Skin of body (tissue), 2 donors: ENCODE measurements around the gene ZNF83. TPM values are rescaled to one million over a fixed set of nuclear protein-coding genes. Genes with fewer than 3 reads are reported as not detected.
"Not testable (repeated sequence)": the region's sequence is repeated elsewhere in the genome, so short reads cannot be mapped to it uniquely, and the experiment has no call there.

ENCODE experiments used
- DNase-seq: peaks from one replicate; lab custom pipeline; 2025; lab: John Stamatoyannopoulos, UW
- total RNA-seq: library from RNA; depleted of rRNA; stranded (reverse); fragments of >200 nt; gene quantifications from one replicate; pipeline ENCODE4 v1.2.3, GENCODE V29; 2014

The ZNF83 gene
- total RNA-seq, 1 donor from 2014 or later, result 78.2 TPM

- DNase-seq, result peak; percentile 60
Measured at GRCh38 chr19:52640916-52641315, 2.8 kb upstream of the ZNF83 start.

- DNase-seq, result no peak
Measured at GRCh38 chr19:52639996-52640395, 1.8 kb upstream of the ZNF83 start.

DNA sequence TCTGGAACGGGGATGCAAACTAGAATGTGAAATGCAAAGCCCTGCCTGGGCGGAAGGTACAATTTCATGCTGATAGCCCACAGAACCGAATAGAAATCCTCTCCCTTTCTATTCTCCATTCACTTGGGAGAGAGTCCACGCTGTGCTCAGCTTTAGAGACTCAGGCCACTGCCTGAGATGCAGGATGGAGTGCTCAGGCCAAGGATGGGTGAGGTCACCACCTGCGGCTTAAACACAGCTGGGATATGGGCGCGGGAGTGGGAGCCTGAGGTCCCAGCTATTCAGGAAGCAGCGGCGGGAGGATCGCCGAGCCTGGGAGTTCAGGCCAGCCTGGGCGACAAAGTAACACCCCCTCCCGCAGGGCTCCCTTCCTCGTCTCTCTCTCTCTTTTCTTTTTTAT, 446 bp upstream of the ZNF83 start:
- DNase-seq, result no peak

DNA sequence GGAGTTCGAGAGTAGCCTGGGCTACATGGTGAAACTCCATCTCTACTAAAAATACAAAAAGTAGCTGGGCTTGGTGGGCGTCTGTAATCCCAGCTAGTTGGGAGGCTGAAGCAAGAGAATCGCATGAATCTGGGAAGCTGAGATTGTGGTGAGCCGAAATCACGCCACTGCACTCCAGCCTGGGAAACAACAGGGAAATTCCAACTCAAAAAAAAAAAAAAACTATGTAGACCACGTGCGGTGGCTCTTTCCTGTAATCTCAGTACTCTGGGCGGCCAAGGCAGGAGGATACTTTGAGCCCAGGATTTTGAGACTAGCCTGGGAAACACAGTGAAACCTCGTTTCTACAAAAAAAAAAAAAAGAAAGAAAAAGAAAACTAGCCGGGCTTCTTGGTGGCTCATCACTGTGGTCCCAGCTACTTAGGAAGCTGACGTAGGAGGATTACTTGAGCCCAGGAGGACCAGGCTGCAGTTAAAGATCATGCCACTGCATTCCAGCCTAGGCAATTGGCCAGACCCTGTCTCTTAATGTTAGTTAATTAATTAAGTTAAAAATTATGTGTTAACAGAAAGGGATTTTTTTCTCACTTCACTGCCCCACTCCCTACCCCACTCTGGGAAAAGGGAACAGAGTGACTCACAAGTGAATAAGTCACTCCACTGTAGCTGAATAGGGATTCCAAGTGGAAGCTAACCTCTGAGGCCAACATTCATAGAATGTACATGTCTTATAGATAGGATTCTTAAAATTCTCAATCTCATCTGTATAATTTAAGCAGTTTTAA, 2.2 kb downstream of the ZNF83 start:
- DNase-seq, result no peak

- DNase-seq, result not testable (repeated sequence)
Measured at GRCh38 chr19:52627441-52627840, 10.7 kb downstream of the ZNF83 start.

DNA sequence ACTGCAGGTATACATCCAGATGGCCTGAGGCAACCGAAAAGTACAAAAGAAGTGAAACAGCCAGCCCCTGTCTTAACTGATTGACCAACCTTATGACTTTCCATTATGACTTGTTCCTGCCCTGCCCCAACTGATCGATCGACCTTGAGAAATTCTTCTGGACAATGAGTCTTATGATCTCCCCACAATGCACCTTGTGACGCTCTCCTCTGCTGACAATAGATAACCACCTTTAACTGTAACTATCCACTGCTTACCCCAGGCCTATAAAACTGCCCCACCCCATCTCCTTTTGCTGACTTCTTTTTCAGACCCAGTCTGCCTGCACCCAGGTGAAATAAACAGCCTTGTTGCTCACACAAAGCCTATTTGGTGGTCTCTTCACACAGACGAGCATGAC, 11.2 kb downstream of the ZNF83 start:
- DNase-seq, result no peak

DNA sequence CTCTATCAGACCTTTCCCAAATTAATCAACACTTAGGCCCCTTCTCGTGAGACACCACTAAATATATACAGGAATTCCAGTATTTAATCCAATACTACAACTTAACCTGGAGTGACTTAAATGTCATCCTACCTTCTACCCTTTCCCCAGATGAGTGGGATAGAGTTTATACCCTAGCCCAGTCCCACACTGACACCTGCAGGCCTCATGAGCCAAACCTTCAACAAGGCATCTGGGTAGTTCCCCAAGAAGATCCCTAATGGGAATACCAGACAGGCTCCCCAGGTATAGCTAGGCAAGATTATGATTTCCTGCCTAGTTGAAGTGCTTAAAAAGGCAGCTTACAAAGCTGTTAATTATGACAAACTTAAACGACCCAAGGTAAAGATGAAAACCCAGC, 15.9 kb downstream of the ZNF83 start:
- DNase-seq, result no peak

DNA sequence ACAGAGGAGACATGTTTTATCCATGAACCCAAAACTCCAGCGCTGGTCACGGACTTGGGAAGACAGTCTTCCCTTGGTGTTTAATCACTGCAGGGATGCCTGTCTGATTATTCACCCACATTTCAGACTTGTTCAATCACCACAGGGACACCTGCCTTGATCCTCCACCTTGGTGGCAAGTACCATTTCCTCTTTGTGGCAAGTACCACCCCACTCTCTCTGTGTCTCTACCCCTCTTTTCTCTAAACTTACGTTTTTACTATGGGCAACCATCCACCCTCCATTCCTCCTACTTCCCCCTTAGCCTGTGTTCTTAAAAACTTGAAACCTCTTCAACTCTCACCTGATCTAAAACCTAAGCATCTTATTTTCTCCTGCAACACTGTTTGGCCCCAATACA, 16.8 kb downstream of the ZNF83 start:
- DNase-seq, result no peak

GRCh38 chr19:52613299-52613906, 24.8 kb downstream of the ZNF83 start:
- no peak for DNase-seq

GRCh38 chr19:52603558-52604207, 34.5 kb downstream of the ZNF83 start:
- no peak for DNase-seq

GRCh38 chr19:52602941-52603340, 35.2 kb downstream of the ZNF83 start:
- no peak for DNase-seq

- not testable (repeated sequence) for DNase-seq
Measured at GRCh38 chr19:52601974-52602366, 36.2 kb downstream of the ZNF83 start.

DNA sequence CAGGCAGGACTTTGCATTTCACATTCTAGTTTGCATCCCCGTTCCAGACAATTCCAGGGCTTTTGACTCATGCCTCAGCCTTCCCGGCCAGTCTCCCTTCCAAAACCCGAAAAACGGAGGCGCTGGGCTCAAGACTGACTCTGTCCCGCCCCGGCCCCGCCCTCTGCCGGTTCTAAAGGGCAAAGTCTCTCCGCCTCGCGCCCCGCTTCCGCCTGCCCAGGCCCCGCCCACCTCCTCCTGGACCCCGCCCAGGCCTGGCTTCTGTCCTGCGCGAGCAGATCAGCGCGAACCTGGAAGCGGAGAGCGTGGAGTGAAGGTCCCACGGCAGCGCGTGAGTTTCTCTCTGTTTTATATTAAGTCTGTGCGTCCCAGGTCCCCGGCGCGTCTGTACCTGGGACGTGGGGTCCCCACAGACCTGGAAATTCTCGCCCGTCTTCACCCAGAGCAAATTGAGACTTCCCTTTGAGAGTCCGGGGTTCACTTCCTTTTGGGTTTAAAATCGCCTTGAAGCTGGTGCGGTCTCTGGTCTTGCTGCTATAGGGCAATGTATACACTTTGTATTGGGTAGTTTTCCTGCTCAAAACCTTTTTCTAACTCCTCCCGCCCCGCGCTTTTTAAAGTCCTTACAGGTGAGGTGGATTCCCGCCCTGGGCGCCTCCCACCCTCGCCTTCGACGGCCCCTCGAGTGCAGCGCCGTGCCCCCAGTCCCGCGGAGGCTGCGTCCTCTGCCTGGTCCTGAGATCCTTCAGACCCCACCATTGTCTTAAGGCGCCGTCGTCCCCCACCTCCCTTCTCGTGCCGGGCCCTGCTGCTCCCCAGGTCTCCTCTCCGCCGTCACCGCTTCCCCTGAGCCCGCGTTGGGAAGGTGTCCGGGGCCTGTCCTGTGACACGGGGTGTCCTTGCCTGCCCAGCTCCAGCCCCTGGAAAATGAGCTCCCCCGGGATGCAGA, 36.9 kb downstream of the ZNF83 start:
- DNase-seq, result peak; percentile 68

- DNase-seq, result no peak
Measured at GRCh38 chr19:52600639-52601024, 37.5 kb downstream of the ZNF83 start.

- DNase-seq, result no peak
Measured at GRCh38 chr19:52599241-52599640, 38.9 kb downstream of the ZNF83 start.

GRCh38 chr19:52593441-52593840, 44.7 kb downstream of the ZNF83 start:
- not testable (repeated sequence) for DNase-seq

DNA sequence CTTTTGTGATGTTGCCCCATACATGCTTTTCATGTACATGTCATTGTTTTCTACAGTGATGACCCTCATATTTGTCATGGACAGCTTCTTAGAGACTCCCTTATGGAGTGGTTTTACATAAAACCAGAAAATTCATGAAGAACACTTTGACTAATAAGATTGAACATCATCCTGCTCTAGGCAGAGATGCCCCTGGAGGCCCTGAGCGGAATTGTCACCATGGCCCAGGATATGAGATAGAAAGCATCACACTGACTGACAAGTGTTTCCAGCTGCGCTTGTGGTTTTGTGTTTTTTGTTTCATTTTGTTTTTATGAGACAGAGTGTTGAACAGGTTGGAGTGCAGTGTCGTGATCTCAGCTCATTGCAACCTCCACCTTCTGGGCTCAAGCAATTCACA, 45.9 kb downstream of the ZNF83 start:
- no peak for DNase-seq

GRCh38 chr19:52590728-52591127, 47.4 kb downstream of the ZNF83 start:
- no peak for DNase-seq

DNA sequence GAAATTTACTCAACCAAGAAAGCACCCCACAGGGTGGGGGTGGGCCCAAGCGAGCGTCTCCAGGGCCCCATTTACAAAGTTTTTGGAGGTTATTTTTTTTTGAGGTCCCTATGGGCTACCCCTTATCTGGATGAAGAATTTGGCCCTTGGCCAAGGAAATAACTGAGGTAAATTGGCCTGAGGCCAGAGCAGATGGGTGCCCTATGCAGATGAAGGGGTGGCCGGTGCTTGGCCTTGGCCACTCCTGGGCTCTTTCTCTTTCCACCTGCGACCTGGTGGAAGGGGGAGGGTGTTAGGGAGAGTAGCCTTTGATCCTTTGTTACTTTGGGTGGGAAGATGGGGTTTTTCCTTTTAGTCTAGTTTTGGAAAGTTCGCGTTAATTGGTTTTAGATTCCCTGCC, 52.6 kb downstream of the ZNF83 start:
- DNase-seq, result no peak

DNA sequence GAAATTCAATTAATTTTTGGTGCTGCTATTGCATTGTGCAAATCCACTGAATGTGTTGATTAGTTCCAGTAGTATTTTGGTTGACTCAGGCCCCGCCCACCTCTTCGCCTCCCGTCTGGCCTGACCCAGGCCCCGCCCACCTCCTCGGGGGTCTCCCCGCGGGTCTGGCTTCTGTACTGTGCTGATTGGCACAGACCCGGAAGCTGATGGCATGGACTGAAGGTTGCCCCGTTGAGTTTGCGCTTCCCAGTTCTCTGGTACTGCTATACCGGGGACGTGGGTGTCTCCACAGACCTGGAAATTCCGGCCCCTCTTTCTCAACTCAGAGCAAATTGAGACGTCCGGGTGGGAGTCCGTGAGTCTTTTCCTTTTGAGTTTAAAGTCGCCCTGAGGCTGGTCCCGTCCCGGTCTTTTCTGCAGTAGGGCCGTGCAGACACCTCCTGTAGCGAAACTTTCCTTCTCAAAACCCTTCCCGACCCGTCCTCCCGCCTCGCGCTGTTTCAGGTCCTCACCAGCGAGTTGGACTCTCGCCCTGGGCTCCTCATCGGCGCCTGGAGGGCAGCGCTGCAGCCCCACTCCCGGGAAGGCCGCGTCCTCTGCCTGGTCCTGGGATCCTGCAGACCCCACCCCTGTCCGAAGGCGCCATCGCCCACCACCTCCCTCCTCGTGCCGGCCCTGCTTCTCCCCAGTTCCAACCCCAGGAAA, 53.3 kb downstream of the ZNF83 start:
- no peak for DNase-seq
